Lower leg skin (tissue), 3 donors: ENCODE results near the gene PATE4.
"Not testable (repeated sequence)": the region's sequence is repeated elsewhere in the genome, so short reads cannot be mapped to it uniquely, and the experiment has no call there.

ENCODE experiments used
- POLR2A ChIP-seq, 2 donors: fragments of 450-650 bp; IDR thresholded peaks; one replicate each; pipeline ENCODE4 v1.6.1; 2016 to 2017; ENCODE audit warnings: antibody characterized with exemption in 2 of 2, mild to moderate bottlenecking in 1 of 2, moderate library complexity in 1 of 2
- TF ChIP-seq, protein P1 (sequence below), 3 donors: fragments of 450-650 bp; IDR thresholded peaks; one replicate each; pipeline ENCODE4 v1.5.1; 2016; ENCODE audit warnings: antibody characterized with exemption in 3 of 3, mild to moderate bottlenecking in 3 of 3, moderate library complexity in 2 of 3

DNA sequence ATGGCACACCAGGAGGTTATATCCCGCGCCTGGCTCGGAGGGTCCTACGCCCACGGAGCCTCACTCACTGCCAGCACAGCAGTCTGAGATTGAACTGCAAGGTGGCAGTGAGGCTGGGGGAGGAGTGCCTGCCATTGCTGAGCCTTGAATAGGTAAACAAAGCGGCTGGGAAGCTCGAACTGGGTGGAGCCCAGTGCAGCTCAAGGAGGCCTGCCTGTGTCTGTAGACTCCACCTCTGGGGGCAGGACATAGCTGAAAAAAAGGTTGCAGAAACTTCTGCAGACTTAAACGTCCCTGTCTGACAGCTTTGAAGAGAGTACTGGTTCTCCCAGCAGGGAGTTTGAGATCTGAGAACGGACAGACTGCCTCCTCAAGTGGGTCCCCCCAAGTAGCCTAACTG lies 24.6 kb downstream of the PATE4 start:
- TF ChIP-seq, protein P1, sequence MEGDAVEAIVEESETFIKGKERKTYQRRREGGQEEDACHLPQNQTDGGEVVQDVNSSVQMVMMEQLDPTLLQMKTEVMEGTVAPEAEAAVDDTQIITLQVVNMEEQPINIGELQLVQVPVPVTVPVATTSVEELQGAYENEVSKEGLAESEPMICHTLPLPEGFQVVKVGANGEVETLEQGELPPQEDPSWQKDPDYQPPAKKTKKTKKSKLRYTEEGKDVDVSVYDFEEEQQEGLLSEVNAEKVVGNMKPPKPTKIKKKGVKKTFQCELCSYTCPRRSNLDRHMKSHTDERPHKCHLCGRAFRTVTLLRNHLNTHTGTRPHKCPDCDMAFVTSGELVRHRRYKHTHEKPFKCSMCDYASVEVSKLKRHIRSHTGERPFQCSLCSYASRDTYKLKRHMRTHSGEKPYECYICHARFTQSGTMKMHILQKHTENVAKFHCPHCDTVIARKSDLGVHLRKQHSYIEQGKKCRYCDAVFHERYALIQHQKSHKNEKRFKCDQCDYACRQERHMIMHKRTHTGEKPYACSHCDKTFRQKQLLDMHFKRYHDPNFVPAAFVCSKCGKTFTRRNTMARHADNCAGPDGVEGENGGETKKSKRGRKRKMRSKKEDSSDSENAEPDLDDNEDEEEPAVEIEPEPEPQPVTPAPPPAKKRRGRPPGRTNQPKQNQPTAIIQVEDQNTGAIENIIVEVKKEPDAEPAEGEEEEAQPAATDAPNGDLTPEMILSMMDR (IDR thresholded peaks at IDR 0.05), result not testable (repeated sequence)
- not testable (repeated sequence) for TF ChIP-seq POLR2A (IDR thresholded peaks at IDR 0.05)
